Measurements from ENCODE around the gene HRK.

Gene HRK

GRCh38 chr12:116855744-116856470 lies 25.3 kb downstream of the HRK start:
- no peak for TF ChIP-seq CTCF (IDR thresholded peaks at IDR 0.05)

DNA sequence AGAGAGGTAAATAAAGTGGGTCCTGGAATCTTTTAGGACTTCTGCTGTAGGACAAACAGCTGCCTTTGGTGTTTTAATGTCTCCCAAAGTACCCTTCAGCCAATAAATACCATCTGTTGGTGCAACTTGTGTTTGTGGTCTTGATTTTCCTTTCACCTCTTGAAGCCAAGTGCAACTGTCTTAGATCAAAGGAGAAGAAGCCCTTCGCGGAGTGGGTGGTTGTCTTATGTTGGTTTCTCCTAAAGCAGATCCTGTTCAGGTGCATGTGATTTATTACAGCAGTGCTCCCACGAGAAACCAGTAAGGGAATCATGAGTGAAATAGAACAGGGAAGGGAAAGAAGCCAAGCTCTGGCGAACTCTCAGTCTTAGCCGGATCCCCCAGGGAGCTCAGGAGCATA lies 27.7 kb downstream of the HRK start:
- TF ChIP-seq CTCF (IDR thresholded peaks at IDR 0.05): no peak

DNA sequence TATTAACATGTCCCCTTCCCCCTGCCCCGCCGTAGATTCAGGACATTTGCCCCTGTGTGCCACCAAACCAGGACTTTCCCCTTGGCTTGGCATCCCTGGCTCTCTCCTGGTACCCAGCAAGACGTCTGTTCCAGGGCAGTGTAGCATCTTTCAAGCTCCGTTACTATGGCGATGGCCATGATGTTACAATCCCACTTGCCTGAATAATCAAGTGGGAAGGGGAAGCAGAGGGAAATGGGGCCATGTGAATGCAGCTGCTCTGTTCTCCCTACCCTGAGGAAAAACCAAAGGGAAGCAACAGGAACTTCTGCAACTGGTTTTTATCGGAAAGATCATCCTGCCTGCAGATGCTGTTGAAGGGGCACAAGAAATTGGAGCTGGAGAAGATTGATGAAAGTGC lies 28.9 kb downstream of the HRK start:
- TF ChIP-seq CTCF (IDR thresholded peaks at IDR 0.05): no peak

DNA sequence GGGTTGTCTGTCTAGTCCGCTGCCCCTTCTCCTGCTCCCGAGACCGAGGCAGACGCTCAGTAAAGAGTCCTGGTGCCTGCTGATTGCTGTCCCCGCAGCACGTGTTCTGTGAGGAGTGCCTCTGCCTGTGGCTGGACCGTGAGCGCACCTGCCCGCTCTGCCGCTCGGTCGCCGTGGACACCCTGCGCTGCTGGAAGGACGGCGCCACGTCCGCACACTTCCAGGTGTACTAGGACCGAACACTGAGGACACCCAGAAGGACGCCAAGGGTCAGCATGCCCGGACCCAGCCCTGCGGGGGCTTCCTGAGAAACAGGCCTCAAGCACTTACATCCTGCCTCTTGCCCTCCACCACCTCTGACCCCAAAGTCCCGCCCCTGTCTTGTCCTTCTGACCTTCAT lies 32.0 kb downstream of the HRK start:
- TF ChIP-seq CTCF (IDR thresholded peaks at IDR 0.05): no peak

DNA sequence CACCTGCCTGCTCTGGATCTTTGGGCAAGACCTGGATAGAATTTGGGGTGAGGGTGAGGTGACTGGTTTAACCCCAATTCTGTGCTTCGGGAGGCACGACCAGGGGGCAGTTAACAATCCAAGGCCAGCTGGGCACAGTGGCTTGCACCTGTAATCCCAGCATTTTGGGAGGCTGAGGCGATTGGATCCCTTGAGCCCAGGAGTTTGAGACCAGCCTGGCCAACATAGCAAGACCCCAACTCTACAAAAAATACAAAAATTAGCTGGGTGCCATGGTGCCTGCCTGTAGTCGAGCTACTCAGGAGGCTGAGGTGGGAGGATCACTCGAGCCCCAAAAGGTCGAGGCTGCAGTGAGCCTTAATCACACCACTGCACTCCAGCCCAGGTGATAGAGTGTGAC lies 38.2 kb downstream of the HRK start:
- TF ChIP-seq CTCF (IDR thresholded peaks at IDR 0.05): no peak

DNA sequence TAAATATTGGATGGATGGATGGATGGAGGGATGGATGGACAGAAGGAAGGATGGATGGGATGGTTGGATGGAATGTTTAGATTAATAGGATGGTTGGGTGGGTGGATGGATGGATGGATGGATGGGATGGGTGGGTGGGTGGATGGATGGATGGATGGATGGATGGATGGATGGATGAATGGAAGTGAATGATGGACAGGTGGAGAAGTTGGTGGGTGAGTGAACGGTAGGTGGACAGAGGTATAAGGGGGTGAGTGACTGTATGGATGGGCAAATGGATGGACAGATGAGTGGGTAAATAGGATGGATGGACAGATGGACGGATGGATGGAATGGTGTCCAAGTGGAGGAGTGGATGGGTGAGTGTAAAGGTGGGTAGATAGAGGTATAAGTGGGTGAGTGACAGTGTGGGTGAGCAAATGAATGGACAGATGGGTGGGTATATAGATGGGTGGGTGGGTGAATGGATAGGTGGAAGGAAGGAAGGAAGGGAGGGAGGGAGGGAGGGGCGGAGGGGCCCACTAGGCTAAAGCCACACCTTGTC lies 41.9 kb downstream of the HRK start:
- TF ChIP-seq CTCF (IDR thresholded peaks at IDR 0.05): no peak

DNA sequence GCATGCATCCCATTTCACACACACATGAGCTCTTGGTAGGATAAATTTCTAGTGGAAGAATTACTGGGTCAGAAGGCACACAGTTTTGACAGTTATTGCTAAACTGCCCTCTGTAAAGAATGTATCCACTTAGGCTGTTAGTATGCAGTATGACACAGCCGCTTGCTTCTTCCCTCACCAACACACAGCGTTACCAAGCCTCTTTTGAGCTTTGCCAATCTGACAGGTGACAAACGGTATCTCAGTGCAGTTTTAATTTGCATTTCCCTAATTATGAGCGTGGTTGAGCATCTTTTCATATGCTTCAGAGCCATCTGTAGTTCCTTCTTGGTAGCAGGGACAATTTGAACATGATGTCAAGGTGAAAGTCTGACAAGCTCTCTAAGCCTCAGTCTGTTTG lies 42.9 kb downstream of the HRK start:
- TF ChIP-seq CTCF (IDR thresholded peaks at IDR 0.05): no peak

- TF ChIP-seq CTCF (IDR thresholded peaks at IDR 0.05): no peak
Observed at GRCh38 chr12:116837097-116837496, 44.1 kb downstream of the HRK start.
